Mesendoderm (in vitro differentiated cells): ENCODE data around the gene TRABD2B. TPM values are rescaled to one million over a fixed set of nuclear protein-coding genes. Genes with fewer than 3 reads are reported as not detected.

Experiments used
- DNase-seq: peaks from one replicate; pipeline ENCODE4 v3.0.0; 2013
- H2AK5ac ChIP-seq: 2 replicates; pipeline ENCODE4 v1.6.1; 2013; ENCODE audit warnings: low read length, inconsistent platforms
- H2BK120ac ChIP-seq: 2 replicates; pipeline ENCODE4 v1.6.1; 2013; ENCODE audit warnings: low read depth, mild to moderate bottlenecking, low read length, moderate library complexity, mixed read lengths
- H2BK15ac ChIP-seq: replicated peaks from 2 replicates; pipeline ENCODE4 v1.6.1; 2013; ENCODE audit warnings: low read depth, mild to moderate bottlenecking, moderate library complexity
- H2BK5ac ChIP-seq: 2 replicates; pipeline ENCODE4 v1.6.1; 2013; ENCODE audit warnings: low read length, inconsistent platforms
- H3K18ac ChIP-seq: 2 replicates; pipeline ENCODE4 v1.6.1; 2013; ENCODE audit warnings: mild to moderate bottlenecking, low read length, mixed read lengths
- H3K23ac ChIP-seq: one replicate; pipeline ENCODE4 v1.6.1; 2013; ENCODE audit warnings: low read length
- H3K27ac ChIP-seq: 2 replicates; pipeline ENCODE4 v1.5.1; 2013; ENCODE audit warnings: low read depth, mild to moderate bottlenecking, inconsistent platforms, low read length, moderate library complexity
- H3K27me3 ChIP-seq: 2 replicates; pipeline ENCODE4 v1.6.1; 2013; ENCODE audit warnings: low read length, control low read depth, mild to moderate bottlenecking, inconsistent platforms; ENCODE audit not compliant: insufficient read depth, poor library complexity
- H3K36me3 ChIP-seq: 2 replicates; pipeline ENCODE4 v1.6.1; 2013; ENCODE audit warnings: low read length, inconsistent platforms; ENCODE audit not compliant: control insufficient read depth, insufficient read depth
- H3K4ac ChIP-seq: one replicate; pipeline ENCODE4 v1.6.1; 2013; ENCODE audit warnings: low read depth, mild to moderate bottlenecking, low read length, moderate library complexity
- H3K4me1 ChIP-seq: 2 replicates; pipeline ENCODE4 v1.6.1; 2013; ENCODE audit warnings: low read depth, low read length, inconsistent platforms; ENCODE audit not compliant: control insufficient read depth
- H3K4me2 ChIP-seq: 2 replicates; pipeline ENCODE4 v1.6.1; 2013; ENCODE audit warnings: low read length
- H3K4me3 ChIP-seq: 2 replicates; pipeline ENCODE4 v1.5.1; 2013; ENCODE audit warnings: mild to moderate bottlenecking, low read length
- H3K56ac ChIP-seq: one replicate; pipeline ENCODE4 v1.6.1; 2013; ENCODE audit warnings: low read length
- H3K79me1 ChIP-seq: 2 replicates; pipeline ENCODE4 v1.6.1; 2013; ENCODE audit warnings: low read length, inconsistent platforms
- H3K79me2 ChIP-seq: 2 replicates; pipeline ENCODE4 v1.6.1; 2013; ENCODE audit warnings: mild to moderate bottlenecking, low read length; ENCODE audit not compliant: control insufficient read depth, insufficient read depth
- H3K9ac ChIP-seq: 2 replicates; pipeline ENCODE4 v1.6.1; 2013; ENCODE audit warnings: low read length, inconsistent platforms
- H4K5ac ChIP-seq: one replicate; pipeline ENCODE4 v1.6.1; 2013; ENCODE audit warnings: low read length
- H4K8ac ChIP-seq: one replicate; pipeline ENCODE4 v1.6.1; 2013; ENCODE audit warnings: low read depth, mild to moderate bottlenecking, control low read depth, low read length, moderate library complexity
- WGBS: extraction: QIAGEN DNeasy Blood & Tissue Kit; methylation state at CpG from one replicate; pipeline ENCODE4 v1.1.7; 2013; ENCODE audit warnings: low lambda C conversion rate, missing lambda C conversion rate; ENCODE audit not compliant: insufficient coverage; ENCODE audit errors: extremely low coverage; 5-methylcytosine and 5-hydroxymethylcytosine counted together
- polyA plus RNA-seq, 2 experiments: library from polyadenylated mRNA; stranded (reverse); fragments of 200-250 nt; gene quantifications; one replicate each; pipeline ENCODE4 v1.2.3, GENCODE V29; 2013

TRABD2B gene
- polyA plus RNA-seq (2013, experiment 1 of 2) = 3.4 TPM
- 2.7 TPM for polyA plus RNA-seq (2013, experiment 2 of 2)

- DNase-seq = peak; percentile 96
- Histone ChIP-seq H3K9ac (peak within 1 kb of the TSS; percentile 82), H3K56ac (peak within 1 kb of the TSS; percentile 91), H3K27me3 (peaks cover 2% of the 10 kb centered on the region), H3K79me2 (peaks cover 4% of the 10 kb centered on the region), H3K4me2 (peak within 1 kb of the TSS; percentile 73), H2BK120ac (peak within 1 kb of the TSS; percentile 56), H3K4me3 (peak within 1 kb of the TSS; percentile 53), H3K79me1 (peaks cover 5% of the 10 kb centered on the region), H3K27ac (peak within 1 kb of the TSS; percentile 93), H2AK5ac (peak within 1 kb of the TSS; percentile 32), H3K4ac (peak within 1 kb of the TSS; percentile 92), H4K8ac (peak within 1 kb of the TSS; percentile 81), H4K5ac (no peak within 1 kb of the TSS), H2BK5ac (no peak within 1 kb of the TSS), H2BK15ac (peak within 1 kb of the TSS; percentile 14), H3K4me1 (peaks cover 11% of the 10 kb centered on the region), H3K36me3 (no peaks in the 10 kb centered on the region), H3K18ac (peak within 1 kb of the TSS; percentile 99), H3K23ac (peak within 1 kb of the TSS; percentile 49)
- WGBS = no CpG with 5 or more reads among the region's 86 CpGs
These were observed at the start of gene TRABD2B for GRCh38 chr1:47997289-47998200. TSS of gene TRABD2B (minus strand) at chr1:47997385.

GRCh38 chr1:48044311-48044710 lies 47.1 kb upstream of the TRABD2B start:
- Histone ChIP-seq H3K79me2 (no peaks in the 10 kb centered on the region), H3K4me2 (no peak overlapping the region), H2BK5ac (no peak overlapping the region)

DNA sequence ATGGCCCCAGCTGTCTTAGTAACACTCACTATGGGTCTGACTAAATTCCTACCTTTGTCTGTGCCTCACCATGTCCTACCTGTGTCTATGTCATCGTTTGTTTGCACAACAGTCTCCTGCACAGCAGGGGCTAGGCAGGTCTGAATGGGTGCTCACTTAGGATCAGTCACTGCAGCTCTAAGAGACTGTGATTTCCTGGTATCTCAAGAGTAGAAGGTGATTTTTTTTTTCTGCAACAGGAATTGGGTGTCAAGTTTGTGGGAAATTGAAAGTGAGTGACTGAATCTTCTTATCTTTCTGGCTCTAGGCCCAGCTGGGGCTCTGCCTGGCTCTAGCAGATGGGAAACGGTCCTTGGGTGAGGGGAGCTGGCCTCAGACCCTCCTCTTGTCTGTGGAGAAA lies 46.4 kb upstream of the TRABD2B start:
- no peaks in the 10 kb centered on the region for H3K36me3 ChIP-seq
- no peaks in the 10 kb centered on the region for H3K79me1 ChIP-seq
- peak; percentile 45 for DNase-seq
- no CpG with 5 or more reads among the region's 2 CpGs for WGBS
- H4K8ac ChIP-seq = no peak overlapping the region
- peak overlapping the region; percentile 2 for H3K4me2 ChIP-seq
- H2BK15ac ChIP-seq = no peak overlapping the region
- no peaks in the 10 kb centered on the region for H3K79me2 ChIP-seq
- no peak overlapping the region for H4K5ac ChIP-seq
- H3K4me1 ChIP-seq = peaks cover 28% of the 10 kb centered on the region
- H3K9ac ChIP-seq = no peak overlapping the region
- H2BK120ac ChIP-seq = no peak overlapping the region
- no peak overlapping the region for H3K23ac ChIP-seq
- H3K4ac ChIP-seq = no peak overlapping the region
- H3K56ac ChIP-seq = peak overlapping the region; percentile 12
- no peaks in the 10 kb centered on the region for H3K27me3 ChIP-seq
- no peak overlapping the region for H3K27ac ChIP-seq
- H3K18ac ChIP-seq = no peak overlapping the region
- H2BK5ac ChIP-seq = no peak overlapping the region
- no peak overlapping the region for H3K4me3 ChIP-seq
- no peak overlapping the region for H2AK5ac ChIP-seq

More at GRCh38 chr1:48044311-48044710, 47.1 kb upstream of the TRABD2B start:
- H3K23ac ChIP-seq = no peak overlapping the region
- no CpG with 5 or more reads among the region's 2 CpGs for WGBS
- H4K8ac ChIP-seq = no peak overlapping the region
- H3K4ac ChIP-seq = no peak overlapping the region
- H4K5ac ChIP-seq = no peak overlapping the region
- no peak overlapping the region for H3K27ac ChIP-seq
- no peak for DNase-seq
- peaks cover 30% of the 10 kb centered on the region for H3K4me1 ChIP-seq
- H3K27me3 ChIP-seq = no peaks in the 10 kb centered on the region
- H2AK5ac ChIP-seq = peak overlapping the region; percentile 12
- H2BK15ac ChIP-seq = no peak overlapping the region
- H3K56ac ChIP-seq = peak overlapping the region; percentile 17
- H3K9ac ChIP-seq = no peak overlapping the region
- no peak overlapping the region for H3K18ac ChIP-seq
- H2BK120ac ChIP-seq = no peak overlapping the region
- H3K36me3 ChIP-seq = no peaks in the 10 kb centered on the region
- no peak overlapping the region for H3K4me3 ChIP-seq
- no peaks in the 10 kb centered on the region for H3K79me1 ChIP-seq

- H3K18ac ChIP-seq = no peak overlapping the region
- no peak for DNase-seq
- H2AK5ac ChIP-seq = no peak overlapping the region
- H3K56ac ChIP-seq = peak overlapping the region; percentile 53
- H4K5ac ChIP-seq = no peak overlapping the region
- no peaks in the 10 kb centered on the region for H3K36me3 ChIP-seq
- H3K79me2 ChIP-seq = no peaks in the 10 kb centered on the region
- H3K27ac ChIP-seq = no peak overlapping the region
- H3K4me2 ChIP-seq = no peak overlapping the region
- peaks cover 32% of the 10 kb centered on the region for H3K4me1 ChIP-seq
- H3K9ac ChIP-seq = no peak overlapping the region
- no peak overlapping the region for H3K23ac ChIP-seq
- H3K4ac ChIP-seq = no peak overlapping the region
- H3K4me3 ChIP-seq = no peak overlapping the region
- no peaks in the 10 kb centered on the region for H3K79me1 ChIP-seq
- H2BK5ac ChIP-seq = no peak overlapping the region
- WGBS = no CpG with 5 or more reads among the region's 6 CpGs
- H2BK15ac ChIP-seq = no peak overlapping the region
- no peaks in the 10 kb centered on the region for H3K27me3 ChIP-seq
- H4K8ac ChIP-seq = no peak overlapping the region
- no peak overlapping the region for H2BK120ac ChIP-seq
These were observed 43.0 kb upstream of the TRABD2B start for GRCh38 chr1:48040154-48040553.

DNA sequence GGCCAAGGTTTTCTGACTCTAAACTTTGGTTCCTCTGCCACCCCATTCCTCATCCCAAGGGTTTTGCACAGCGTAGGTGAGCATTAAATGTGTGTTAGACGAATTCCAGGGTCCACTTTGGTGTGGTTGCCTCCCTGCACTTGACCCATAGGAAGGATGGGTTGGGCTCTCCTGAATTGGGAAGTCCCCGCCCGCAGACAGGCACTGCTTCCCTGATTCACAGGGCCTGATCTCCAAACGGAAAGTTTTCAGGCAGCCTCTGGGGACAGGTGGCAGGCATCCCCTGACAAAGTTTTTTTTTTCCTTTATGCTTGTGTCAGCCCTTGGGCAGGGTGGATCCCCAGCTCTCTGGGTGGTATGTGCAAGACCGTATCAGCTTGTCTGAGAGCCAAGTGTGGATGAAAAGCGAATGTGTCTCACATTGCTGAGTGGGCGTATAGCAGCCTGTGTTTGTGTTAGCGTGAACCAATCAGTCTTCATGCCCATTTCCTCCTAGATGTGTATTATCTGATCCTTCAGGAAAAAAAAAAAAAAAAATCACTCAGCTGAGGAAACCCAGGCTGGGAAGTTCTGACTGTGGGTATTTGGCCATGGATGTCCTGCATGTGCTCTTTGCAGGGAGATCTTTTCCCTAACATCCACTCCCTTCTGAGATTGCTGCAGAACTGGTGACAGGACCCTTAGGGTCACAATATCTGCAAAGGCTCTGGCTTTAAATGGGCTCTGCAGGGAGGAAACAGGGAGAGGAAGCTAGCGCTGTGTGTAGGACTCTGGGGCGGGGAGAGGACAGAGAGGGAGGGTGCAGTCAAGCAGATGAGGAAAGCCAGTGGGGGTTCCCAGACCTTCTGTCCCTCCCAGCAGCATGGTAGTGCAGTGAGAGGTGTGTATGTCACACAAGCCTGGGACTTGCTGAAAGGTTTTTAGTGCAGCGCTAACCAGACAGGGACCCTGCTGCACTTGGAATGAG lies 42.2 kb upstream of the TRABD2B start:
- H3K36me3 ChIP-seq = no peaks in the 10 kb centered on the region
- no peak overlapping the region for H4K5ac ChIP-seq
- H3K79me1 ChIP-seq = no peaks in the 10 kb centered on the region
- no peak for DNase-seq
- H2AK5ac ChIP-seq = no peak overlapping the region
- H2BK120ac ChIP-seq = no peak overlapping the region
- no peaks in the 10 kb centered on the region for H3K79me2 ChIP-seq
- H3K27me3 ChIP-seq = no peaks in the 10 kb centered on the region
- no peak overlapping the region for H3K4me3 ChIP-seq
- no peak overlapping the region for H3K4ac ChIP-seq
- no peak overlapping the region for H4K8ac ChIP-seq
- WGBS = no CpG with 5 or more reads among the region's 12 CpGs
- peak overlapping the region; percentile 53 for H3K56ac ChIP-seq
- H3K23ac ChIP-seq = no peak overlapping the region
- peaks cover 32% of the 10 kb centered on the region for H3K4me1 ChIP-seq
- no peak overlapping the region for H3K27ac ChIP-seq
- no peak overlapping the region for H3K9ac ChIP-seq
- H3K4me2 ChIP-seq = no peak overlapping the region
- H2BK5ac ChIP-seq = no peak overlapping the region
- H2BK15ac ChIP-seq = no peak overlapping the region
- H3K18ac ChIP-seq = no peak overlapping the region
